Measurements from ENCODE around the gene HEXIM1.
A peak's percentile ranks its signal among the peaks of the same experiment; 100 is the strongest.

DNA sequence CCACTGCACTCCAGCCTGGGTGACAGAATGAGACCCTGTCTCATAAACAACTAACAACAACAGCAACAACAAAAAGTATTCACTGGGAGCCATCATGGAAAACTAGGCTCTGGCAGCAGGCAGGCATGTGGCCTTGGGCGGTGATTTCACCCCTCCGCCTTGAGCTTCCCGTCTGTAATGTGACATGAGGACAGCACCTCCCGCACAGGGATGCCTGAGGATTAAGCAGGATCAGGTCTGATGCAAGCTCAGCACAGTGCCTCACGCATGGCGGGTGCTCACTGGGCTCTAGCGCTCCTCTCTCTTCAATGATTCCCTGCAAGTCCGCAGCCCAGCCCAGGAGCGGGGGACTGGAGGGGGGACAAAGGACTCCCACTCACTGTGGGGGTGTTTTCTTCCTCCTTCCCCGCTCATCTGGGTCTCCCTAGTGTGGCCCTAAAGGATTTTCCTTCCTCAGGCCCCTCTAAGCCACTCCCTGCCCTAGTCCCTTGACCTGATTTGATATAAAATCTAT lies 18.8 kb upstream of the HEXIM1 start:
- TF ChIP-seq CTCF (IDR thresholded peaks at IDR 0.05), result no peak
- TF ChIP-seq POLR2A (IDR thresholded peaks at IDR 0.05), result no peak
- peak in 1 of 2 donors; percentile 24 for TF ChIP-seq EP300 (IDR thresholded peaks at IDR 0.05)

Measured in tibial nerve (tissue), 4 donors.